DMS 273 (cell line): ENCODE data around the gene FBLN1.
A peak's percentile ranks its signal among the peaks of the same experiment; 100 is the strongest.
"Not testable (repeated sequence)": the region's sequence is repeated elsewhere in the genome, so short reads cannot be mapped to it uniquely, and the experiment has no call there.

Experiments
- DNase-seq: peaks from one replicate; lab custom pipeline; 2025; ENCODE audit not compliant: unreplicated experiment; lab: John Stamatoyannopoulos, UW

Gene FBLN1

DNA sequence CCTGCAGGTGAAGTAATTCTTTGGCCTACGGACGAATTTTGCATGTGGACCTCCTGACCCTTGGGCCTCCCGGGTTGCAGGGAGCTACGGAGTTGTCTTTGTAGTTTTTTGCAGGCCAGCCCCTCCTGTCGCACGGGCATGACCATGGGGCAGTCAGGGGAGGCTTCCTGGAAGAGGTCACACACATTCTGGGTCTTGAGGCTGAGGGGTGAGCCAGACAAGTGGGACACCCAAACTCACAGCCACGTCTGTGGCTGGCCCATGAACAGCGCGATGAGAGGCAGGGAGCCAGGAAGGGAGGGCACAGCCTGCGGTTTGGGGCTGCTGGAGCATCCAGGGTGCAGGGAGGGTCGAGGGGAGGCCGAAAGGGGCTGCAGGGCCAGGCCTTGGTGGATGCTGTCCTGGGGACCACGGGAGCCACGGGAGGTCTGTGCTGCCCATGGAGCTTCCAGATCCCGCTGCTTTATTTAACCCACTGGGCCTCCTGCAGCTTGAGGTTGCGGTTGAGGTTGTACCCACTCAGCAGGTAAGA, 78.9 kb downstream of the FBLN1 start:
- DNase-seq, result no peak

- no peak for DNase-seq
Observed at GRCh38 chr22:45582236-45582954, 79.7 kb downstream of the FBLN1 start.

DNA sequence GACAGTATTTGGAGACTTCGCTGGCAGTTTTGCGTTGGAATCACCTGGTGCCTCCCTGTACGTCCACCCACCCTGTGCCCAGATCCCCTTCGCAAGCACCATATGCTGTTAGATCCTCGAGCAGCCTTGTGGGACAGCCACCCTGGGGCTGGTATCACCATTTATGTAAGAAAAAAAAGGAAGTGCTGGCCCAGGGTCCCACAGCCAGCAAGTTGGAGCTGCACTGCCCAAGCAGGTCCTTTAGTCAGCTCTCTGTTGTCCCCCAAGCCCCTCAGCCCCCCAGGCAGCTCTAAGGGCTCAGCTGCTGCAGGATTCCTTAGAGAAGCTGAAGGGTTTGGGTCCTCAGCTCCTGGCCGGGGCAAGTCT, 80.3 kb downstream of the FBLN1 start:
- no peak for DNase-seq

GRCh38 chr22:45583504-45583903, 80.8 kb downstream of the FBLN1 start:
- DNase-seq, result no peak

DNA sequence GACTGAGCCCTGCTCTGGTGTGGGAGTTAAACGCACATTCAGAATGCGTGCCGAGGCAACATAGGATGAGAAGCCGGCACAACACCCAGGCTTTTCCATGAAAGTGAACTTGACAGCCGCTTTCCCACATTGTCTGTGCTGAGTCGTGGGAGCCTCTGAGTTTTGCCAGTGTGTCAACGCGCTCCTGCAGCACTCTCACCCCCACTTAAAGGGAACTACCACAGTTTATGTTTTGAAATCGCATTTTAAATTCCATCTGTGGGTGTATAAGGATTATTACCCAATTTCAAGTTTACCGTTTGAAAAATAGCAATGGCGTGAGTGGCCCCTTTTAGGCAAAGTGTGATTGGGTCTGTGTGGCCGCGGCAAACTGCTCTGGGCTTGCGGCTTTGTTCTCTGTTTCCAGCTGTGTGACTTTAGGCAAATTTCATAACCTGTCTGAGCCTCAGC, 81.5 kb downstream of the FBLN1 start:
- DNase-seq, result no peak

DNA sequence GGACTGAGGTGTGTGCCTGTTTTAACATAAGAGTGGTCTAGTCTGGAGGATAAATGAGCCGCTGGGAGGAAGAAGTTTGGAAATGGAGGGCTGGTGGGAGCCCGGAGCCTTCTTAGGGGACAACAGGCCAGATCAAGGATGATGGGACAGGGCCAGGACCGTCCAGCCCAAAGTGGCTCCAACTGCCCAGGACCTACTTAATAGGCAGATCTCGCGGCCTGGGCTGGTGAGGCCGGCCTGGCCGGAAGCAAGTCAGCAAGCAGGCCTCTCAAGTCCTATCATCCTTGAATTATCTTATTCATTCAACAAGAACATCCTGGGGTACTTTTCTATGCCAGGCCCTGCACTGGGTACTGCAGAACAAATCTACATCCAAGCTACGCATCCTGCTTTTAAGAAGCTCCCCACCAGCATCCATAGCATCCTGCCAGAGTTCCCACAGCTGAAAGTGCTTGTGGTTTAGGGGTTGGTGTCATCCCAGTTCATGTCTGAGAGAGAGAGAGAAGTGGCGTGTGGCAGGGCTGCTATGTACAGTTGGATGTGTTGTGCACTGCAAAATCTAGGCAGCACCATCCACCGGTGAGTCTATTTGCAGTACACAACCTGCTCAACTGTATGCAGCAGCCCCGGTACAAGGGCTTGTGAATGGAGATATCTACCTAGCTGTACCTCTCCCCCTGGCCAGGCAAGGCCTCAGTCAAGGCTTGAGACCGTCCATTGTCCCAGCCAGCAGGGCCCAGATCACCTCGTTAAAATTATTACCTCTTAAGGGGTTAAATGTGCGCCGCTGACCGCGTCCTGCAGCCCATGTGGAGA, 82.1 kb downstream of the FBLN1 start:
- DNase-seq, result no peak

- DNase-seq, result no peak
Observed at GRCh38 chr22:45585437-45585755, 82.7 kb downstream of the FBLN1 start.

DNA sequence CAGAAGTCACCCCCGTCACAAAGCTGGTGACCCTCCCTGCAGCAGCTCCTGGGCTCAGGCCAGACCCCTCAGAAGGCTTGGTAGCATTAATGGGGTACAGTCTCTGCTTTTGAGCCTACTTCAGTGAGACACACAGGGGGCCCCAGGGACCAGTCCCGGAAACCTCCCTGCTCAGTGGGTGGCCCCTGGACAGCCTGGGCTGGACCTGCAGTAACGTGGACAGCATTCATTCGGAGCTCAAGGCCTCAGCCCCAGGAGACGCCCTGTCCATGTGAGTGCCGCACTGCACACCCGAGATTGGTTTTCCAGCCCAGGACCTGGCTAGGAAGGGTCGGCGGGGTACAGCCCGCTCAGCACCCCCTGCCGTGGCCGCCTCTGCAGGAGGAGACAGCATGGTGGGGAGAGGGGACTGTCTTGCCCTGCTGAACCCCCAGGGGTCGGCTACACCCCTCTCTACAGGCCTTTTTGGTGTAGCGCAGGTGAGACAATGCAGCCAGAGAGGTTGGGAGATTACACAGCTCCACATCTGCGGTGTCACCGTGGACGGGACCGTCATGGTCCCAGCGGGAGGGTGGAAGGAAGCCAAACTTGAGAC, 83.4 kb downstream of the FBLN1 start:
- no peak for DNase-seq

DNA sequence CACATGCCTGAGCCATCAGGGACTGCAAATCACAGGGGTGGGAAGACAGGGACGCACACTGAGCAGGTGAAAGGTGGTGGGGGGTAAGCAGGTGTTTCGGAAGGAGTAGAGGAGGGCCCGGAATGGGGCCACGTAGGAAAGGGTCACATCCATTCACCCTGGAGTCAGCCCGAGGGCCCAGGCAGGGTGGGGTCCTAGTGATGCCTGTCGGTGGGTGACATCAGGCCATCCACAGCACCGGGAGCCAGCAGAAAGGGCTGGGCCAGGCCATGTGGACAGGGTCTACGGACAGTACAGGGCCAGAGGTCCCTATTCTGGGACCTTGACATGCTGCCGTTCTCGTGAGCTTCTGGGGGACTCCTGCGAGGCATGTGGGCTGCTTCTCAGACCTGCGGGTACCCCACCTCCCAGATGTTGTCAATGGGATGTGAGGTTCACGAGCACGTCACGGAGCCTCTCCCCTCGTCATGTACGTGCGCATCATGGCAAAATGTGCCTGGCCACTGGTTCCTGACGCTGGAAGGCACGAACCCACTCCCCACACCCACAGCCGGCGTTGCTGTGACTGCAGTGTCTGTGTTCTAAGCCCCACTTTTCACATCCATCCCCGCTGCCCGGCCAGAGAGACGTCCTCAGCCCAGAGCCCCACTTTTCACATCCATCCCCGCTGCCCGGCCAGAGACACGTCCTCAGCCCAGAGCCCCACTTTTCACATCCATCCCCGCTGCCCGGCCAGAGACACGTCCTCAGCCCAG, 84.1 kb downstream of the FBLN1 start:
- no peak for DNase-seq

GRCh38 chr22:45587638-45588505, 85.2 kb downstream of the FBLN1 start:
- DNase-seq, result no peak

GRCh38 chr22:45589556-45589955, 86.9 kb downstream of the FBLN1 start:
- no peak for DNase-seq

GRCh38 chr22:45590262-45590661, 87.6 kb downstream of the FBLN1 start:
- DNase-seq, result no peak

GRCh38 chr22:45591633-45592213, 89.0 kb downstream of the FBLN1 start:
- DNase-seq, result not testable (repeated sequence)

- DNase-seq, result no peak
Observed at GRCh38 chr22:45594123-45594941, 91.6 kb downstream of the FBLN1 start.

- peak; percentile 71 for DNase-seq
Observed at GRCh38 chr22:45597460-45598192, 94.9 kb downstream of the FBLN1 start.

DNA sequence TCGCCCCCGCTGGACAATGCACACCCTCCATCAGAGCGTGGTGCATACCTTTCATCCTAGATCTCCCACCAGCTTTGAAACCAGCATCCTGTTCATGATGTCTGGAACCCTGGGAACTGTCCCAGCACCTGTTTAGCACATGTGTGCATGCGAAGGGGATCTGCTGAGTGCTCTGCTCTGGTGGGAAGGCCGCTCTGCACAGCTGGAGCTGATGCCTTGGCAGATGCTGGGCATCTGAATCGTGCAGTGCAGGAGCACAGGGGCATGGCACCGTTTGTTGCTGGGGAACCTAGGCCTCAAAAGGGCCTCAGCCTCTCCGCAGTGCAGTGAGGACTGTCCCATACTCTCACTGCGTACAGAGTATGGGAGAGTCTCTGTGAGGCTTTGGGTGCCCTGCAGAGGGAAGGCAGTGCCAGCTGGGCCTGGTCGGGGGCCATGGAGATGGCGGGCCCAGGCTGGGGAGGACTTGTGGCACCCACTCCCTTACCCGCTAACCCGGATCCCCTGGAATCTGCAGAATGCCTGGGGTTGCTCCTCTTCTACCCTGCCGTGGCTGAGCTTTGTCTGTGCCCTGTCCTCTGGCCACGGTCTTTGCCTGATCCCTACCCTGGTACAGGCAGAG, 96.0 kb downstream of the FBLN1 start:
- DNase-seq, result peak; percentile 15

- DNase-seq, result no peak
Observed at GRCh38 chr22:45599836-45600577, 97.3 kb downstream of the FBLN1 start.
